H1 (cell line): Measurements from ENCODE around the gene RUBCN. TPM values are rescaled to one million over a fixed set of nuclear protein-coding genes. Genes with fewer than 3 reads are reported as not detected.

Experiments
- CTCF ChIA-PET: fragments of 300-600 bp; sonication (Branson Sonifier 250); formaldehyde crosslinking; loops from one replicate; lab custom pipeline; 2021; ENCODE audit not compliant: partially characterized antibody; lab: Charles Lee
- POLR2A ChIA-PET: fragments of 300-600 bp; sonication (Branson Sonifier 250); formaldehyde crosslinking; loops from one replicate; lab custom pipeline; 2021; ENCODE audit warnings: inconsistent platforms; ENCODE audit not compliant: partially characterized antibody; lab: Charles Lee
- DNase-seq, 2 experiments: peaks; one replicate each; pipeline versions ENCODE4 v3.0.0 to v3.0.0-alpha.2; 2010 to 2022; ENCODE audit warnings: low spot score in 2 of 2, low read depth in 1 of 2, mixed read lengths in 1 of 2
- FAIRE-seq: peaks from 2 replicates; lab custom pipeline; 2011; peaks lifted over from hg19 to GRCh38; lab: Jason Lieb, UNC
- H2AFZ ChIP-seq: 2 replicates; pipeline ENCODE4 v1.8.1; 2012; ENCODE audit warnings: low read length, inconsistent platforms
- H2AK5ac ChIP-seq: 2 replicates; pipeline ENCODE4 v1.6.1; 2013; ENCODE audit warnings: low read depth, low read length
- H2BK120ac ChIP-seq: replicated peaks from 2 replicates; pipeline ENCODE3; 2013; ENCODE audit warnings: low read depth, low read length, inconsistent platforms
- H2BK12ac ChIP-seq: 2 replicates; pipeline ENCODE4 v1.6.1; 2013; ENCODE audit warnings: low read depth, low read length
- H2BK15ac ChIP-seq: 2 replicates; pipeline ENCODE4 v1.6.1; 2013; ENCODE audit warnings: low read length
- H2BK20ac ChIP-seq: 2 replicates; pipeline ENCODE4 v1.6.1; 2013; ENCODE audit warnings: low read length
- H2BK5ac ChIP-seq: 2 replicates; pipeline ENCODE4 v1.6.1; 2013; ENCODE audit warnings: low read depth, low read length
- H3K14ac ChIP-seq: 2 replicates; pipeline ENCODE4 v1.6.1; 2013; ENCODE audit warnings: inconsistent platforms; ENCODE audit not compliant: insufficient read length
- H3K18ac ChIP-seq: 2 replicates; pipeline ENCODE4 v1.6.1; 2013; ENCODE audit warnings: low read length; ENCODE audit errors: extremely low read depth
- H3K23ac ChIP-seq: 2 replicates; pipeline ENCODE4 v1.6.1; 2013; ENCODE audit warnings: inconsistent platforms; ENCODE audit not compliant: insufficient read length
- H3K23me2 ChIP-seq: 2 replicates; pipeline ENCODE4 v1.6.1; 2013; ENCODE audit warnings: low read depth, low read length
- H3K27ac ChIP-seq: 2 replicates; pipeline ENCODE4 v1.6.1; 2011; ENCODE audit warnings: low read depth, low read length, inconsistent platforms
- H3K27me3 ChIP-seq, 4 experiments: replicated peaks in 1 of 4; 1 replicate in 1 of 4; 2 replicates in 3 of 4; pipeline versions ENCODE4 v1.6.1 to v1.8.1; 2011 to 2013; ENCODE audit warnings: low read length in 3 of 4, mild to moderate bottlenecking in 3 of 4, inconsistent platforms in 2 of 4, mixed read lengths in 2 of 4, moderate library complexity in 1 of 4; ENCODE audit not compliant: control insufficient read depth in 3 of 4, insufficient read depth in 3 of 4; ENCODE audit errors: extremely low read depth in 1 of 4
- H3K36me3 ChIP-seq, 4 experiments: 2 replicates each; pipeline versions ENCODE4 v1.6.1 to v1.8.1; 2011 to 2013; ENCODE audit warnings: mild to moderate bottlenecking in 4 of 4, low read length in 3 of 4, moderate library complexity in 2 of 4, control low read depth in 1 of 4, inconsistent platforms in 1 of 4; ENCODE audit not compliant: insufficient read depth in 4 of 4, control insufficient read depth in 2 of 4
- H3K4ac ChIP-seq: replicated peaks from 2 replicates; pipeline ENCODE3; 2013; ENCODE audit warnings: low read length, low read depth, mixed read lengths, inconsistent platforms; ENCODE audit not compliant: insufficient read length
- H3K4me1 ChIP-seq, 4 experiments: replicated peaks in 1 of 4; 1 replicate in 1 of 4; 2 replicates in 3 of 4; pipeline versions ENCODE4 v1.6.1 to v1.8.1; 2011 to 2013; ENCODE audit warnings: low read length in 3 of 4, inconsistent platforms in 2 of 4, mixed read lengths in 1 of 4; ENCODE audit not compliant: insufficient read depth in 4 of 4, control insufficient read depth in 3 of 4
- H3K4me2 ChIP-seq, 2 experiments: 2 replicates each; pipeline versions ENCODE4 v1.6.1 to v1.8.1; 2011 to 2013; ENCODE audit warnings: low read depth in 2 of 2, low read length in 2 of 2, control low read depth in 1 of 2, inconsistent platforms in 1 of 2, mild to moderate bottlenecking in 1 of 2; ENCODE audit not compliant: insufficient read depth in 1 of 2
- H3K4me3 ChIP-seq, 4 experiments: fragments of 200-600, 300-600 bp in 1 of 4; sonication (generic), shearing (Covaris generic), sonication (Bioruptor Twin) in 1 of 4; 2 replicates each; pipeline versions ENCODE4 v1.5.1 to v1.8.1; 2011 to 2016; ENCODE audit warnings: low read length in 4 of 4, low read depth in 3 of 4, control low read depth in 2 of 4, inconsistent platforms in 2 of 4, mild to moderate bottlenecking in 2 of 4, mixed read lengths in 1 of 4, moderate library complexity in 1 of 4; ENCODE audit not compliant: insufficient read depth in 2 of 4; ENCODE audit errors: extremely low read depth in 1 of 4
- H3K56ac ChIP-seq: replicated peaks from 2 replicates; pipeline ENCODE3; 2013; ENCODE audit warnings: low read depth, mild to moderate bottlenecking, mixed read lengths, low read length, inconsistent platforms; ENCODE audit not compliant: insufficient read length
- H3K79me1 ChIP-seq: 2 replicates; pipeline ENCODE4 v1.6.1; 2013; ENCODE audit warnings: low read depth, low read length, control low read depth
- H3K79me2 ChIP-seq, 2 experiments: 2 replicates each; pipeline versions ENCODE4 v1.6.1 to v1.8.1; 2012 to 2013; ENCODE audit warnings: low read length in 2 of 2, mild to moderate bottlenecking in 2 of 2, inconsistent platforms in 1 of 2; ENCODE audit not compliant: insufficient read depth in 2 of 2, control insufficient read depth in 1 of 2
- H3K9ac ChIP-seq, 4 experiments: replicated peaks in 1 of 4; 1 replicate in 1 of 4; 2 replicates in 3 of 4; pipeline versions ENCODE4 v1.6.1 to v1.8.1; 2011 to 2013; ENCODE audit warnings: low read depth in 3 of 4, low read length in 3 of 4, control low read depth in 2 of 4, mild to moderate bottlenecking in 2 of 4, moderate library complexity in 2 of 4, inconsistent platforms in 1 of 4; ENCODE audit errors: extremely low read depth in 1 of 4
- H3K9me3 ChIP-seq, 2 experiments: 2 replicates each; pipeline versions ENCODE4 v1.6.1 to v1.8.1; 2012 to 2013; ENCODE audit warnings: mild to moderate bottlenecking in 2 of 2, moderate library complexity in 2 of 2, control low read depth in 1 of 2, inconsistent platforms in 1 of 2, low read depth in 1 of 2, low read length in 1 of 2, mixed read lengths in 1 of 2; ENCODE audit not compliant: insufficient read depth in 2 of 2
- H4K20me1 ChIP-seq, 2 experiments: replicated peaks in 1 of 2; 2 replicates each; pipeline versions ENCODE3 to v1.8.1; 2011 to 2013; ENCODE audit warnings: inconsistent platforms in 2 of 2, low read length in 2 of 2, mild to moderate bottlenecking in 1 of 2; ENCODE audit not compliant: insufficient read depth in 2 of 2, control insufficient read depth in 1 of 2
- H4K5ac ChIP-seq: 2 replicates; pipeline ENCODE4 v1.6.1; 2013; ENCODE audit warnings: low read length, low read depth, mixed read lengths, inconsistent platforms; ENCODE audit not compliant: insufficient read length
- H4K8ac ChIP-seq: 2 replicates; pipeline ENCODE4 v1.8.0; 2013; ENCODE audit warnings: mild to moderate bottlenecking, moderate library complexity, low read length, inconsistent platforms; ENCODE audit not compliant: insufficient read depth; ENCODE audit errors: extremely low read depth
- H4K91ac ChIP-seq: replicated peaks from 2 replicates; pipeline ENCODE3; 2013; ENCODE audit warnings: low read length, mixed read lengths, inconsistent platforms; ENCODE audit not compliant: insufficient read length
- CBX5 ChIP-seq: fragments of 300-800, 300-1000 bp; sonication (generic); IDR thresholded peaks from 2 replicates; pipeline ENCODE4 v1.7.1; 2016; ENCODE audit warnings: antibody characterized with exemption, low read length, low read depth
- CEBPB ChIP-seq: IDR thresholded peaks from 2 replicates; pipeline ENCODE4 v1.6.1; 2012; ENCODE audit warnings: low read depth, low read length
- NRF1 ChIP-seq: IDR thresholded peaks from 2 replicates; pipeline ENCODE4 v1.6.1; 2011; ENCODE audit warnings: mild to moderate bottlenecking, low read depth, low read length, improper control_type of control experiment
- YY1 ChIP-seq: IDR thresholded peaks from 2 replicates; pipeline ENCODE4 v1.6.1; 2011; ENCODE audit warnings: low read depth, mild to moderate bottlenecking, low read length
- WGBS, 2 experiments: shearing (Covaris generic) in 1 of 2; methylation state at CpG; one replicate each; pipeline versions ENCODE4 v1.1.6 to v1.1.7; 2013 to 2015; ENCODE audit warnings: low lambda C conversion rate in 2 of 2, mixed read lengths in 2 of 2, inconsistent platforms in 1 of 2, low coverage in 1 of 2, missing lambda C conversion rate in 1 of 2; ENCODE audit not compliant: insufficient replicate concordance in 2 of 2, insufficient coverage in 1 of 2, insufficient read length in 1 of 2; ENCODE audit errors: extremely low coverage in 1 of 2, missing lambda C conversion rate in 1 of 2; 5-methylcytosine and 5-hydroxymethylcytosine counted together
- polyA plus RNA-seq, 7 experiments: library from polyadenylated mRNA; depleted of rRNA in 3 of 7; stranded (reverse) in 5 of 7; unstranded in 2 of 7; fragments of >200 nt in 5 of 7; fragments of 200-250 nt in 2 of 7; gene quantifications; 1 replicate in 5 of 7; 2 replicates in 1 of 7; 4 replicates in 1 of 7; pipeline versions ENCODE4 v1.2.1 to v1.2.3, GENCODE V29; 2011 to 2013; ENCODE audit warnings: missing spikeins in 2 of 7, mixed read lengths in 2 of 7
- total RNA-seq: library from RNA; stranded (reverse); fragmentation: NEBNext Ultra II Directional; extraction: Animal tissue kit (Norgen Biotek cat#: 25700); gene quantifications from 2 replicates; pipeline ENCODE4 v1.2.1, GENCODE V29; 2021

The RUBCN gene
- total and polyA plus RNA-seq, 2 of the 8 experiments (the other 6 are each of a cell fraction or from before 2014, with no cell fraction given), result 9.3 to 21.9 TPM

- no peak overlapping the region for H3K4me2 ChIP-seq
- no peak overlapping the region for H3K14ac ChIP-seq
- H2BK5ac ChIP-seq, result no peak overlapping the region
Observed at GRCh38 chr3:197709135-197709534, 27.6 kb downstream of the RUBCN start.

More at GRCh38 chr3:197709135-197709534, 27.6 kb downstream of the RUBCN start:
- ChIA-PET POLR2A (no interaction called here), CTCF (no interaction called here)
- TF ChIP-seq NRF1 (no peak), CEBPB (no peak), CBX5 (no peak), YY1 (no peak)
- no peak overlapping the region for H4K5ac ChIP-seq
- H3K23ac ChIP-seq, result no peak overlapping the region
- H3K56ac ChIP-seq, result no peak overlapping the region
- no peak overlapping the region for H3K18ac ChIP-seq
- H2BK120ac ChIP-seq, result no peak overlapping the region
- no peak for DNase-seq
- H4K20me1 ChIP-seq, result no peaks in the 10 kb centered on the region
- no peak overlapping the region for H3K4me3 ChIP-seq
- H3K4me1 ChIP-seq, result peaks cover 0 to 6% (median 3%) of the 10 kb centered on the region in 4 experiments; a peak in 4 of 7 replicates
- H3K9ac ChIP-seq, result no peak overlapping the region
- H3K9me3 ChIP-seq, result no peaks in the 10 kb centered on the region
- no peak overlapping the region for H2AFZ ChIP-seq
- no peak overlapping the region for H3K27ac ChIP-seq
- H3K4ac ChIP-seq, result no peak overlapping the region
- H2BK12ac ChIP-seq, result no peak overlapping the region
- H3K27me3 ChIP-seq, result no peaks in the 10 kb centered on the region
- H3K79me2 ChIP-seq, result no peaks in the 10 kb centered on the region
- H4K8ac ChIP-seq, result no peak overlapping the region
- H3K79me1 ChIP-seq, result no peaks in the 10 kb centered on the region
- H2BK15ac ChIP-seq, result no peak overlapping the region
- WGBS, 2 experiments, result 94% methylated on average over 9 of the region's 9 CpGs; no CpG with 5 or more reads in 1 of the 2 experiments
- H4K91ac ChIP-seq, result no peak overlapping the region
- FAIRE-seq, result no peak
- no peak overlapping the region for H2AK5ac ChIP-seq
- no peak overlapping the region for H2BK20ac ChIP-seq
- no peaks in the 10 kb centered on the region for H3K23me2 ChIP-seq
- peaks cover 0 to 6% (median 1%) of the 10 kb centered on the region in 4 experiments; a peak in 4 of 8 replicates for H3K36me3 ChIP-seq
